A673 (cell line): Measurements from ENCODE around the gene EVI2B.

Experiments
- EZH2 ChIP-seq: fragments of 200-600 bp; sonication (generic); IDR thresholded peaks from 2 replicates; pipeline ENCODE4 v1.6.1; 2017; ENCODE audit warnings: borderline replicate concordance, low read depth, mild to moderate bottlenecking, mixed read lengths, antibody characterized with exemption, low read length; ENCODE audit not compliant: poor library complexity, severe bottlenecking
- TF ChIP-seq, protein P1 (sequence below): fragments of 300-800, 200-600 bp; sonication (generic); conservative IDR thresholded peaks from 2 replicates; pipeline ENCODE4 v1.5.1; 2017; ENCODE audit warnings: low read depth, mild to moderate bottlenecking, antibody characterized with exemption, low read length, moderate library complexity, mixed read lengths

DNA sequence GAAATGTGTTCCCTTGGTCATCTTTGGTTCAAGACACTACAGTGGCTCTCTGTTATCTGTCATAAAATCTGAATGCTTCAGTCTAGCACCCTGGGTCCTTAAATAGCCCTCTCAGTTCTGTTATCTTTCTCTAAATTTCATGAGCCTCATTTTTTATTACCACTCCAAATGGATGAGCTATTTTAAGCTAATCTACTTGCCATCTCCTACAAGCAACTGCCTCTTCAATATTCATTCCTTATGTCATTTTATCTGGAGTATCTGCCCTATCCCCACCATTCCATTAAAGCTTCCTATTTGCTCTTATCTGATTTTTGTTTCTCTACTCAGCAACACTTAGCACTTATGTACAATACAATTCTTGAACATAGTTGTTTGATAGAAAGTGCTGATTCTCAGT lies 35.6 kb upstream of the EVI2B start:
- no peak for TF ChIP-seq EZH2
- TF ChIP-seq, protein P1, sequence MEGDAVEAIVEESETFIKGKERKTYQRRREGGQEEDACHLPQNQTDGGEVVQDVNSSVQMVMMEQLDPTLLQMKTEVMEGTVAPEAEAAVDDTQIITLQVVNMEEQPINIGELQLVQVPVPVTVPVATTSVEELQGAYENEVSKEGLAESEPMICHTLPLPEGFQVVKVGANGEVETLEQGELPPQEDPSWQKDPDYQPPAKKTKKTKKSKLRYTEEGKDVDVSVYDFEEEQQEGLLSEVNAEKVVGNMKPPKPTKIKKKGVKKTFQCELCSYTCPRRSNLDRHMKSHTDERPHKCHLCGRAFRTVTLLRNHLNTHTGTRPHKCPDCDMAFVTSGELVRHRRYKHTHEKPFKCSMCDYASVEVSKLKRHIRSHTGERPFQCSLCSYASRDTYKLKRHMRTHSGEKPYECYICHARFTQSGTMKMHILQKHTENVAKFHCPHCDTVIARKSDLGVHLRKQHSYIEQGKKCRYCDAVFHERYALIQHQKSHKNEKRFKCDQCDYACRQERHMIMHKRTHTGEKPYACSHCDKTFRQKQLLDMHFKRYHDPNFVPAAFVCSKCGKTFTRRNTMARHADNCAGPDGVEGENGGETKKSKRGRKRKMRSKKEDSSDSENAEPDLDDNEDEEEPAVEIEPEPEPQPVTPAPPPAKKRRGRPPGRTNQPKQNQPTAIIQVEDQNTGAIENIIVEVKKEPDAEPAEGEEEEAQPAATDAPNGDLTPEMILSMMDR: no peak
